SU-DHL-6 (cell line): ENCODE measurements around the gene ADAM12.

ENCODE experiments used
- EZH2phosphoT487 ChIP-seq: fragments of 200-600 bp; sonication (generic), shearing (Covaris generic); conservative IDR thresholded peaks from 2 replicates; pipeline ENCODE4 v1.6.1; 2018; ENCODE audit warnings: mild to moderate bottlenecking, antibody characterized with exemption, low read length, moderate library complexity, mixed read lengths
- TF ChIP-seq, protein P1 (sequence below): fragments of 200-600 bp; sonication (generic); IDR thresholded peaks from one replicate; pipeline ENCODE4 v1.5.1; 2017; ENCODE audit warnings: antibody characterized with exemption, mild to moderate bottlenecking, low read length, moderate library complexity; ENCODE audit not compliant: insufficient read depth, poor library complexity, severe bottlenecking

DNA sequence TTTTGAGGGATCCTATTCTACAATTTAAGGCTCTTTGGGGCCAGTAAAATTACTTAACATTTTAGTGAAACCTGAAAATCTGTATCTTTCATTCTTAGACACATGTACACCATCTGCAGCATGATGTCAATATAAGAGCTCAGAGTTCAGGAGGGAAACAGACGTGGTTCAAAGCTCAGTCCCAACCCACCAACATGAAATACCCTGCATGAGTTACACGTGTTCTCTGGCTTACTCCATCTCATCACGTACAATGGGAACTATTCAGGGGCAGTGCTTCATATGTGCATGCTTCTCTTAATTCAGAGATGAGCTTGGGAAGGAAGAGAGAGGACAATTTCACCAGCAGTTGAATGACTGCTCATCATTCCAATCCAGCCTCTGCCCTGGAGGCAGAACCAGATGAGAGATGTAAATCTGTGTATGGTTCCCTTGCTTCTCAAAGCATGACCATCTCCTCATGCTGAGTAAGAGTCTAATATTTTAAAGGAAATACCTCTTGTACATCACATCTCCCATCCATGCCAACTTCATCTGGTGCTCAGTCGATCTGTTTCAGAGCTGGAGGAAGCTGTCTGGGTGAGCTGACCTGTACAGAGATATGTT is 29.0 kb upstream of the ADAM12 start:
- TF ChIP-seq, protein P1, sequence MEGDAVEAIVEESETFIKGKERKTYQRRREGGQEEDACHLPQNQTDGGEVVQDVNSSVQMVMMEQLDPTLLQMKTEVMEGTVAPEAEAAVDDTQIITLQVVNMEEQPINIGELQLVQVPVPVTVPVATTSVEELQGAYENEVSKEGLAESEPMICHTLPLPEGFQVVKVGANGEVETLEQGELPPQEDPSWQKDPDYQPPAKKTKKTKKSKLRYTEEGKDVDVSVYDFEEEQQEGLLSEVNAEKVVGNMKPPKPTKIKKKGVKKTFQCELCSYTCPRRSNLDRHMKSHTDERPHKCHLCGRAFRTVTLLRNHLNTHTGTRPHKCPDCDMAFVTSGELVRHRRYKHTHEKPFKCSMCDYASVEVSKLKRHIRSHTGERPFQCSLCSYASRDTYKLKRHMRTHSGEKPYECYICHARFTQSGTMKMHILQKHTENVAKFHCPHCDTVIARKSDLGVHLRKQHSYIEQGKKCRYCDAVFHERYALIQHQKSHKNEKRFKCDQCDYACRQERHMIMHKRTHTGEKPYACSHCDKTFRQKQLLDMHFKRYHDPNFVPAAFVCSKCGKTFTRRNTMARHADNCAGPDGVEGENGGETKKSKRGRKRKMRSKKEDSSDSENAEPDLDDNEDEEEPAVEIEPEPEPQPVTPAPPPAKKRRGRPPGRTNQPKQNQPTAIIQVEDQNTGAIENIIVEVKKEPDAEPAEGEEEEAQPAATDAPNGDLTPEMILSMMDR = no peak
- TF ChIP-seq EZH2phosphoT487 = no peak
